Loucy (cell line): ENCODE results near the gene KRT86.

ENCODE experiments used
- EZH2phosphoT487 ChIP-seq: fragments of 200-600 bp; IDR thresholded peaks from 2 replicates; pipeline ENCODE4 v1.6.1; 2018; ENCODE audit warnings: antibody characterized with exemption, mild to moderate bottlenecking, moderate library complexity, borderline replicate concordance
- TF ChIP-seq, protein P1 (sequence below): fragments of 200-600 bp; sonication (generic); conservative IDR thresholded peaks from 2 replicates; pipeline ENCODE4 v1.5.1; 2014; ENCODE audit warnings: mild to moderate bottlenecking, antibody characterized with exemption, low read length

DNA sequence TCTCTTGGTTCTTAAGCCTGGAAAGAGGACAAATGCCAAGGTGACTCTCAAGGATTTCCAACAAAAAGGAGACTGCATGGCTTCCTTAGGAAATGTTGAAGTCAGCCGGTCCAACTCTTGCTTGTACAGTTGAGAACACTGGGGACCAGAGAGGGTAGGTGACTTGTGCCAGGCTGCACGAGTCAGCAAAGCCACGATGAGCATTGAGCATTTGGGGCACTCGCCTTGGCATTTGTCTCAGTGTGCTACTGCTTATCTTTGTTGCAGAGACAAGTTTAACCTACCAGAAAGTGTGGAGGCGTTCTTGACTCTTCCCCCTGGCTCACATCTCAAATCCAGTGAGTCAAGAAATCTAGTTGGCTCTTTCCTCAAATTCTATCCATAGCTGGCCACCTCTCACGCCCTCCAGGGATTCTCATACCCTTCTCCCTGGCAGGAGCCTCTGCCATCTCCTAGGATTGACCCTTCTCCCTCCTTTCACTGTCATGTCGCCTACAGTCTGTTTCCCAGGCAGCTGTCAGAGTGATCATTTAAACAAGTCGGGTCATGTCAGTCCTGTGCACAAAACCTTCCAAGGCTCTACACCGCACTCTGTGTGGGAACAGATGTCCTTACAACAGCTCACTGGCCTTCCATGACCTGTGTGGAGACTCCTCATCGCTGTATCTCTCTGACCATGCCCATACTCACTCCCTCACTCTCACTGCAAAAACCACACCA lies 64.0 kb downstream of the KRT86 start:
- TF ChIP-seq, protein P1, sequence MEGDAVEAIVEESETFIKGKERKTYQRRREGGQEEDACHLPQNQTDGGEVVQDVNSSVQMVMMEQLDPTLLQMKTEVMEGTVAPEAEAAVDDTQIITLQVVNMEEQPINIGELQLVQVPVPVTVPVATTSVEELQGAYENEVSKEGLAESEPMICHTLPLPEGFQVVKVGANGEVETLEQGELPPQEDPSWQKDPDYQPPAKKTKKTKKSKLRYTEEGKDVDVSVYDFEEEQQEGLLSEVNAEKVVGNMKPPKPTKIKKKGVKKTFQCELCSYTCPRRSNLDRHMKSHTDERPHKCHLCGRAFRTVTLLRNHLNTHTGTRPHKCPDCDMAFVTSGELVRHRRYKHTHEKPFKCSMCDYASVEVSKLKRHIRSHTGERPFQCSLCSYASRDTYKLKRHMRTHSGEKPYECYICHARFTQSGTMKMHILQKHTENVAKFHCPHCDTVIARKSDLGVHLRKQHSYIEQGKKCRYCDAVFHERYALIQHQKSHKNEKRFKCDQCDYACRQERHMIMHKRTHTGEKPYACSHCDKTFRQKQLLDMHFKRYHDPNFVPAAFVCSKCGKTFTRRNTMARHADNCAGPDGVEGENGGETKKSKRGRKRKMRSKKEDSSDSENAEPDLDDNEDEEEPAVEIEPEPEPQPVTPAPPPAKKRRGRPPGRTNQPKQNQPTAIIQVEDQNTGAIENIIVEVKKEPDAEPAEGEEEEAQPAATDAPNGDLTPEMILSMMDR: no peak
- no peak for TF ChIP-seq EZH2phosphoT487
